IPS DF 4.7 (cell line): Measurements from ENCODE around the gene CCDC107.
"Not testable (repeated sequence)": the region's sequence is repeated elsewhere in the genome, so short reads cannot be mapped to it uniquely, and the experiment has no call there.

Source experiments
- DNase-seq: peaks from one replicate; pipeline ENCODE4 v3.0.0-alpha.2; 2013; ENCODE audit warnings: low spot score; ENCODE audit errors: extremely low read depth

CCDC107 gene, protein sequence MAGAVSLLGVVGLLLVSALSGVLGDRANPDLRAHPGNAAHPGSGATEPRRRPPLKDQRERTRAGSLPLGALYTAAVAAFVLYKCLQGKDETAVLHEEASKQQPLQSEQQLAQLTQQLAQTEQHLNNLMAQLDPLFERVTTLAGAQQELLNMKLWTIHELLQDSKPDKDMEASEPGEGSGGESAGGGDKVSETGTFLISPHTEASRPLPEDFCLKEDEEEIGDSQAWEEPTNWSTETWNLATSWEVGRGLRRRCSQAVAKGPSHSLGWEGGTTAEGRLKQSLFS

DNA sequence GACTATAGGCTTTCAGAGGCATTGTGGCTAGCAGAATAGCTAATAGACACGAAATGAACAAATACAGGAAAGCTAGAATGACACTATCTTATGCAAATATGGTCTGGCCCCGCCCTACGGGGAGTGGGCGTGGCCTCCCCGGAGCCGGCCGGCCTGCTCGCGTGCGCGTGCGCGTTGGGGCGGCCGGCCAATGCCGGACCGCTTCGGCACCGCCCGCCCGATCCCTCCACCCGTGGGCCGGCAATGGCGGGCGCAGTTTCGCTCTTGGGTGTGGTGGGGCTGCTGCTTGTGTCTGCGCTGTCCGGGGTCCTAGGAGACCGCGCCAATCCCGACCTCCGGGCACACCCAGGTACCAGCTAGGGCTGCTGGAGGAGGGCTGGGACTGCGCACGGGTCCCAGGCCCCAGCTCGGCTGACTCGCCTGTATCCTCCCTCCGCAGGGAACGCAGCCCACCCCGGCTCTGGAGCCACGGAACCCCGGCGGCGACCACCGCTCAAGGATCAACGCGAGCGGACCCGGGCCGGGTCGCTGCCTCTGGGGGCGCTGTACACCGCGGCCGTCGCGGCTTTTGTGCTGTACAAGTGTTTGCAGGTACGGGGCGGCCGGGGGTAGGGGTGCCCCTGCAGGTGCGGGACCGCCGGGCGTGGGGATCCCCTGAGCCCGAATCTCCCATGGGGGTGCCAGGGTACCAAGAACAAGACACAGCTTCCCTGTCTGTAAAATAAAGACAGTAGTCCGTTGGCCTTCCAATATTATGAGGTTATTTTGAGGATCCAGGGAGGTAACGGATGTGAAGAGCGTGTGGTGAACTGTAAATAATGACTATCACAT is at the start of gene CCDC107:
TSS of gene CCDC107 (plus strand) at position 156 of the 831 bp plus-strand sequence. CDS start at position 244, 88 bp downstream.
- DNase-seq, result no peak

DNA sequence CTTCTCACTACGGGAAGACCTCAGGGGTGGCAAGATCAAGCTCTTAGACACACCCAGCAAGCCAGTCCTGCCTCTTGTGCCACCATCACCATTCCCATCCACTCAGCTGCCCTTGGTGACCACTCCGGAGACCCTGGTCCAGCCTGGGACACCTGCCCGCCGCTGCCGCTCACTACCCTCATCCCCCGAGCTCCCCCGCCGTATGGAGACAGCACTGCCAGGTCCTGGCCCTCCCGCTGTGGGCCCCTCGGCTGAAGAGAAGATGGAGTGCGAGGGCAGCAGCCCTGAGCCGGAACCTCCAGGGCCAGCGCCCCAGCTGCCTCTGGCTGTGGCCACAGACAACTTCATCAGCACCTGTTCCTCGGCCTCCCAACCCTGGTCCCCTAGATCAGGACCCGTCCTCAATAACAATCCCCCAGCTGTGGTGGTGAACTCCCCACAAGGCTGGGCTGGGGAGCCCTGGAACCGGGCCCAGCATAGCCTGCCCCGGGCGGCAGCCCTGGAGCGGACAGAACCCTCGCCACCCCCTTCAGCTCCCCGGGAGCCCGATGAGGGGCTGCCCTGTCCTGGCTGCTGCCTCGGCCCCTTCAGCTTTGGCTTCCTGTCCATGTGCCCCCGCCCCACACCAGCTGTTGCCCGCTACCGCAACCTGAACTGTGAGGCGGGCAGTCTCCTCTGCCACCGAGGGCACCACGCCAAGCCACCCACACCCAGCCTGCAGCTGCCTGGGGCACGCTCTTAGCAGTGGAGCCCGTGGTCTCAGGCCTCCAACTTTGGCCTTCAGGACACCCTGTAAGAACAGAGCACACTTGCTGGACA is 48.9 kb upstream of the CCDC107 start:
- DNase-seq, result no peak

DNA sequence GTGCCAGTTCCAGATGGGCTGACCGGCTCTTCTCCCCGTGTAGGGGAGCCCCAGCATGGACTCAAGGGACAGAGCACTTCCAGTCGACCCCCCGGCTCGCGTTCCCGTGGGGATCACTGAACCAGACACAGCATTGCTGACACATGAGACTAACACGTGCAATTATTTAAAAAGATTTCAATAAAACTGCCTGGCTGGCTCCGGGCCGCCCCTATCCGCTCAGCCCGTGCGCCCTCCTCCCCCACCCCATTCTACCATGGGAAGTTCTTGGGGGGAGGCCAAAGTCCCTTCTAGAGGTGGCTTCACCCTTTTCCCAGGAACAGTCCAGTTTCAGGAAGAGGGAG is 48.3 kb upstream of the CCDC107 start:
- no peak for DNase-seq

DNA sequence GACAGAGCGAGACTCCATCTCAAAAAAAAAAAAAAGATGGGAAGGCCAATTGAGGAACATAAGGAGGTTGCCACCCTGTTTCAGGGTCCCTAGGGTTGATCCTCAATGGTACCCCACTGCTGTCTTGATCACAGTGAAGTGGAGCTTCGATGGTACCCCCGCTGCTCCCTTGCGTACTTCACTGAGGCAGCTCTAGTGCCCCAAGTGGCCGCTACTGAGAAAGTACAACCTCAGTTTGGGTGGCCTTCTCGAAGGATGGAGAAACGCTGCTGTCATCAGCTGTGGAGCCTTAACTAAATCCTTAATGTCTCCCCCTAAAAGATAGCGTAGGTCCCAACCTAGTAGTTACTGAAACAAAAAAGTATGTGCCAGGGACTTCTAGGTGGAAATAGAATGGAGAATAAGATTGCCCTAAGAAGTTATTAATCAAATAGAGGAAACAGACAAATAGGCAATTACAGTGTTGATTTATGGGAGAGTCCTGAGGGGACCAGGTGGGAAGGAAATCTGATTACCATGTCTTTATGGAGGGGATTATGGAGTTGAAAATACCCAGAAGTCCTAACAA is 46.8 kb upstream of the CCDC107 start:
- DNase-seq, result no peak

DNA sequence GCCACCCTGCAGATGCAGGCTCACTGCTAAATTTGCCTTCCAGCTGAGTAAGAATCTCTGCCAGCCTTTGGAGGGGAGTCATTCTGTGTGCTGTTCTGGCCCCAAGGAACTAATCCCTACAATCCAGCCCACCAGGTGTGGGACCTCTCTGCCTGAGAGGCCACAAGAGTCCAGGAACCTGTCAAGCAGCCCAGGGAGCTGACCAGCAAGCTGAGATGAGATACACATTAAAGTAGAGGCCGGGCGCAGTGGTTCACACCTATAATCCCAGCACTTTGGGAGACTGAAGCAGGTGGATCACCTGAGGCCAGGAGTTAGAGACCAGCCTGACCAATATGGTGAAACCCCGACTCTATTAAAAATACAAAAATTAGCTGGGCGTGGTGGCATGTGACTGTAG is 46.0 kb upstream of the CCDC107 start:
- DNase-seq, result not testable (repeated sequence)

DNA sequence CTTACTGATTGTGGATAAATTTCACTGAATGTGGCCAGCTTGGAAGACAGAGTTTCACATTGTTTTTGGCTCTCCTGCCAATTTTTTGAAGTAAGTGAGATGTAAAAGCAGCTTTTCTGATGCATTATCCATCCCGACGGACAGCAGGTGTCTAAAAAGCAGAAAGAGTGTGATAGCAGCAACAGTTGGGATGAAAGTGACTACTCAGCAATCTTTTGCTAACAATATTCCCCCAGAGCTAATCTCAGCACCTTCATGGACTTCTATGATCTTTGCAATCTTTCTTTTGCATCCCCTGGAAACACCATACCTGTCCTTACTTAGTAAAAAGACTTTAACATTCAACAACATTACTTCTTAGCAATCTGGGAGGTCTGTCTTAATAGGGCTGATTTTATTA is 45.2 kb upstream of the CCDC107 start:
- no peak for DNase-seq

DNA sequence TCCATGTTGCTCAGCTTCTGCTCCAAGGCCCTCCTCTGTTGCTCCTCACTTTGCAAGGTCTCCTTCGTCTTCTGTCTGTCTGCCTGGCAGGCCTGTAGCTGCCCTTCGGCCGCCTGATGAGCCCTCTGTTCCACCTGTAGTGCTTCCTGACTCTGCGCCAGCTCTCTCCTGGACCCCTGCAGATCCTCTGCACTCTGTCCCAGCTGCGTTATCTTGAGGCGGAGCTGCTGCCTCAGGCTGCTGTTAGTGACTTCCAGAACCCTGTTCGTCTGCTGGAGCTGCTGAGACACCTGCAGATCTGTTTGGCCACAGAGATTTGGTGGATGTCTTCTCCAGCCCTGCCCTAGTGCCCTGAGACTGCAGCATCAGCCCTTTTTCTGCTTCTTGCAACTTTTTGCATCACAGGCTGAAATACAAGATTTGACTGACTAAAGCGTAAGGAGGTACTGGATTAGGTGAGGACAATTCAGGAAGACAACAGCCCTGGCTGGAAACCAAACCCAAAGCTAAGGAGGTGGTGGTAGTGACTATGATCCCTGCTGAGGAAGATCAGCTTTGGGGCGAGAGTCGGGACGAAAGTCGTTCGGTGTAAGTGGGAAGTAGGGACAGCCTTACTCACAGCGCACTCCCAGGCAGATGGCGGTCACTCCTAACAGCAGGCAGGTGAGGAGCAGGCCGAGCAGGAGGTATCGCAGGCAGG is 42.0 kb upstream of the CCDC107 start:
- DNase-seq, result no peak

DNA sequence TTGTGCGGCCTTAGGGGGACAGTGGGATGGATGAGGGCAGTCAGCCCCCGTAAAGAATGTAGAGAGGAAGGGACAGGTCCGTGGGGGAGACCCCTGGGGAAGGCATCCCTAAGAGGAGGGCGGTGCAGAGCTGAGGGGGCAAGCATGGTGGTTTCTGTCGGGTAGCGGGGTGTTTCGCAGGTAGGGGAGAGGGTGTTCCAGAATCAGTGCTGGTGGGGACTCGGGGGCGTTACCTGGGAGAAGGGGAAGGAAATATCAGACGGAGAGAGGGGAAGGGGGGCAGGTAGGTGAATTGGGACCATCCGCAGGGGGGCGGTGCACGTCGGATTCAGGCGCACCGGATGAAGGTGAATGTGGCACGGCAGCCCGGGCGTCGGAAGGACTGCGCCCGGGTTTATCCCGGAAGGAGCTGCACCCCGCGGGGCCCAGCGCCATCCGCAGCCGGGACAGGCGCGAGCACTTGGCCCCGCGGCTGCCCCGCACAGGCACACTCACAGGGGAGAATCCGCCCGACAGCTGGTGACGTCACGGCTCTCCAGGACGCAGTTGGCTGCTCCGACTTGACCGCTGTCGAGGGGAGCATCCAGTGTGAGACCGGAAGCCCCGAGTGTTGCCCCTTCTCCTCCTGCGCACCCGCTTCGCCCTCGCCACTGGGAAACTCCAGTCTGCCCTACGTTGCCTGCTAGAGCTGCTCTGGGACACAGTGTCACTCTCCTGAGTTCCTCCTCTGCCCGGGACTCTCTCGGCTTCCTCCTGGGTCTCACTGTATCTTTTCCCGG is 41.2 kb upstream of the CCDC107 start:
- DNase-seq, result no peak

DNA sequence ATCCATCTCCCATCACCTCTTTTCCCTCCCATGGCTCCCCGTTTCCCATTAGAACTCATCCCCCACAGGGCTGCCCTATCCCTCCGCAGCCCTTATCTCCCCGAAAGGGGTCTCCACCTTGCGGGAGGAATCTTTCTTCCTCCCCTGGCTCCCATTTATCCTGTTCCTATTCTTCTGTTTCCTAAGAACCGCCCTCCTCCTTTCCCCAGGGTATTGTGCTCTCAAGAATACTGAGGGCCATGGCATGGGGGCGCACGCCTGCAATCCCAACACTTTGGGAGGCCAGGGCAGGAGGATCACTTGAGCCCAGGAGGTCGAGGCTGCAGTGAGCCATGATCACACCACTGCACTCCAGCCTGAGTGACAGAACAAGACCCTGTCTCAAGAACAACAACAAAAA is 40.5 kb upstream of the CCDC107 start:
- DNase-seq, result no peak

DNA sequence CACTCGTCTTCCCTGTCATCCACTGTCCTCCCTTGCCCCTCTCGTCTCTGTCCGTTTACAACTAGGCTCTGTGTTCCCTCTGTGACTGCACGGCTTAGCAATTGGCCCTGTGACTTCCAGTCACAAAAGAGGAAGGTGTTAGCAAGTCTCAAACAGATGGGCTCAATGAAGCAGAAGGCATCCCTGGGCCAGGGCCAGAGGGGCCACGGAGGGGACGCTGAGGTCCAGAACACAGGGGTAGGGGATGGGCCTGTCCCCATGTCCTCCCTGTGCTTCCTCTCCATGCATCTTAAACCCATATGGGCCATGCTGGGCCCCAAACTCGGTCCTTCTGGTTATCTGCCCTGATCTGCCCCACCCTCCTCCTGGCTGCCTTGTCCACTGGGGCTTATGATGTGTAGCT is 39.8 kb upstream of the CCDC107 start, which contains the start of gene CD72:
TSS of gene CD72 (minus strand) at position 89 of the 403 bp plus-strand sequence. CDS start 110 bp downstream, outside the sequence.
- no peak for DNase-seq

DNA sequence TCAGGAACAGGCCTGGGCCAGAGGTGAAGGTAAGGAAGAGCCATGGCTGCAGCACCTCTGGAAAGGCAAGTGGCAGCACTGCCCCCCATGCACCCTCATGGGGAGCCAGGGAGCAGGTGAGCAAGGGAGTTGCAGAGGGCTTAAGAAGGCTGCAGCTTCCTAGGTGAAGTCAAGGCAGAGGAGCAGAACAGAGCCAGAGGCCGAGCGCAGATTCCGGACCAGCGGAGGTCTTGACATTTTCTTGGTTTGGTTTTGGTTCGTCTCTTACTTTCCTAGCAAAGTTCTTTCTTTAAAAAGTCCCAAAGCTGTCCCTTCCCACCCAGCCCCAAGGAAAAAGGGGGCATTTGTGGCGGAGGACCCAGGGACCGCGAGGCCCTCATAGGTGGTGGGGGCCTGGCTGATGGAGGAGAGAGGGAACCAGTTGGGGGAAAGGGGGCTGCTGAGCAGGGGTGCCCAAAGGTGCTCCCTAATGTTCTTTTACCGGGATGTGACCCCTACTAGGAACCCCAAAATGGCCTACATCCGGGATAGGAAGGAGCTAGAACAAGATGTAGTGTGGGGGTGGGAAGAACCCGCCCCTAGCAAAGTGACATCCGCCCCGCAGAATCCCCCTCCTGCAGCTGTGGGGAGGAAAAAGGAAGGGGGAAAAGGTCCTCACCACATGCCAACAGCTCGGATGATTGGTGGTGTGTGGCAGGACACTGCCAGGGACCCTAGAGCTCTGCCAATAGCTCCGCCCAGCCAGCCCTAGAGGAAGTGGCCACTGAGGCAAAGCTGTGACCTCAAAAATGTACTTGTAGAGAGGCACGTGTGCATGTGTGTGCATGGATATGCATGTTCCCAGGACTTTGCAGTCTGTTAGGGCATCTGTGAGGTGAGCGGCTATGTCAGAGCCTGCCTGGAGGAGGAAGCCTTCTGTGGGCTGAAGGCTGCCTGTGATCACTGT is 39.0 kb upstream of the CCDC107 start:
- DNase-seq, result no peak

DNA sequence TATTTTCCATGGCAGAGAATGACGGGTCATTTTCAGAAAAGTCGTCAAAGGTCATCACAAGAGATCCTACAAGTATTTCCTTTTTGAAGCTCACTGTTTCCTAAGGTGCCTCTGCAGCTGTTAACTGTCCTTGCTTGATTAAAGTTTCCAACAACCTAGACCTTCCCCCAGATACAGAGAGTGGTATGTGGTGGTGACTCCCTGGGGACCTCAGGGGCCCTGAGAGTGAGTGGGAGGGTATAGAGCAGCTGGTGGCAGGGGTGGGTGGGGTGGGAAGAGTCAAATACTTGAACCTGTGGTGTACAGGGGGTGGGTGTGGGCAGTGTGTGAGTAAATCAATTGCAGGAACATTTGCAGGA is 38.3 kb upstream of the CCDC107 start:
- DNase-seq, result no peak

DNA sequence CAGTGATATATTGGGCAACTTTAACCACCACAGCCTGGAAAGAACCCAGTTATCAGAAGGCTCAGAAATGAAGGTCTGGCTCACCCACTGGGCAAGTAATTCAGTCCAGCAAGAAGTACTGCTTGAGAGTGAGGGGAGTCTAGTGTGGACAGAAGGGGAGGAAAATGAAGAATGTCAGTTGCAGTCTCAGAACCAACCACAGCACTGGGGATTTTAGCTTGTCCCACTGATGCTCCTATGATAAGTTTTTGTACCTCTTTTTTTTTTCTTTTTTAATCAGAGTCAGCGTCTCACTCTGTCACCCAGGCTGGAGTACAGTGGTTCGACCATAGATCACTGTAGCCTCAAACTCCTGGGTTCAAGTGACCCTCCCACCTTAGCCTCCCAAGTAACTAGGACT is 30.5 kb upstream of the CCDC107 start:
- no peak for DNase-seq

DNA sequence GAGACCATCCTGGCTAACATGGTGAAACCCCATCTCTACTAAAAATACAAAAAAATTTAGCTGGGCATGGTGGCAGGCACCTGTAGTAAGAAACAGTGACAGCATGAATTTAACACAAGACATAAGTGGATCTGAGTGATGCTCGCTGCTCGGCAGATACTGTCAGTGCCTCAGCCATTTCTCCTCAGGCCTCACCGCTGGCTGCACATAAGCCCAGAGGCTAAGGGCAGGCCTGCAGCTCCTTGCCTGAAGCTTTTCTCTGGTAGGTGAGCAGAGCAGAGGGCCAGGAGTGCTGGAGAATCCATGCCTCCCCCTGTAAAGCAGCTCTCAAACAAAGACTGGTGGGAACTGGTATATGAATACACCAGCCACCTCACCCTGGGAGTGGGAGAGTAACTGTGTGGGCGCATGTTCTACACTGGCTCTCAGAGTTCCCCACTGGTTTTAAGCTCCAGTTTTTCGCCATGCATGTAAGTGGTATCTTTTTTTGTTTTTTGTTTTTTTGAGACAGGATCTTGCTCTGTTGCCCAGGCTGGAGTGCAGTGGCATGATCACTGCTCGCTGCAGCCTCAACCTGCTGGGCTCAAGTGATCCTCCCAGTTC is 29.6 kb upstream of the CCDC107 start:
- no peak for DNase-seq

DNA sequence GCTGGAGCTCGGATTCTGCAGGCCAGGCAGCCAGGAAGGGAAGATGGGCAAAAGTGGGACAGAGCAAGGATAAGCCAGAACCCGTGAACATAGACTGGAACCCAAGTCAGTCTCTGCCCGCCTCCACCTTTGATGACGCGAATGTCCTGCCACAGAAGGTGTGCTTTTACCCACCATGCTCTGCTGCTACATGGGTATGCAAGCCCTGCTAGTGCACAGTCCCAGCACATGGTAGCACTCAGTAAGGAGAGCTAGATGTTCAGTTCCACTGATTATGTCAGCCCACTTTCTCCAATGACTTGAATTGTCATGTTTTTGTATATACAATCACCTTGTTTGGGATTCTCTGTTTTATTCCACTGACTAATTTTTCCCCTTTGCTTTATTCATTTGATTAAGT is 28.5 kb upstream of the CCDC107 start:
- DNase-seq, result no peak

DNA sequence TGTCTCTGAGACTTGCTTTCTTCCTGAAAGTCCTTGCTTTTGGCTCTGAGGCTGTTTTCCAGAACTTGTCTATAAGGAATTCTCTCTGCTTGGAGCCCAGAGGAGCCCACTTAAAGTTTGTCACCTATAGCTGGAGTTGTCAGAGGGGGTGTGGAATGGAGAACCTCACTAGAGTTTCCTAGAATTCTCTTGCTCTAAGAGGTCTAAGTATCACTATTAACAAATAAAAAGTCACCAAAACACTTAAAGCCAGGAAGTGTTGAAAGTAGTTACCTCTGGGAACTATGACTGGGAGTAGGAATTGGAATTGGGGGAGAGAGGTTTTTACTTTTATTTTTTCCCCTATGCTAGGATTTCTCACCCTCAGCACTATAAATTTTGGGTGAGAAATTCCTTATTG is 22.4 kb upstream of the CCDC107 start:
- DNase-seq, result no peak

DNA sequence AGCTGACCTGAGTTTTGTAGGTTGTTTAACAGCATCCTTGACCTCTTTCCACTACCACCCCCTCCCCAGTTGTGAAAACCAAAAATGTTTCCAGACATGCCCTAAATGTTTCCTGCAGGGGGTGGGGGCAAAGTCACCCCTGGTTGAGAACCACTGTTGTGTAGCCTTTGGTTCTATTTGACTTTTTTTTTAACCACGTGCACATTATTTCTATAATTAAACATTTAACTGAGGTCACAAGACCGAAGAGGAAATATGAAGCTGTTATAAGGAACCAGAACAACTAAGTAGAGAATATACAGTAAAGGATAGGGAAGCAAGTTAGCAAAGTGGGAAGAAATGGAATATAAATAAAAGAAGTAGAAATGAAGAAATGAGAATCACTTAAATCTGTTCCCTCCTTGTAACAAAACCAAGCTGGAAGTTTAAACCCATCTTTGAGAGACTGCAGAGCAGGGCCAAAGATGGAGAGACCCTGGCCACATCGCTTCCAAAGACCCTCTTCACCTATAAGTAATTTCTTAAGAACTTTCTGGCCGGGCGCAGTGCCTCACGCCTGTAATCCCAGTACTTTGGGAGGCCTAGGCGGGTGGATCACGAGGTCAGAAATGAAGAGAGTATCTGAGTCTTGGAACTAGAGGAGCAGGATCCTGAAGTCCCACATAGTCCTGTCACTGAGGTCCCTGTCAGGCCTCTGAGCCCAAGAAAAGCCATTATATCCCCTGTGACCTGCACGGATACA is 21.8 kb upstream of the CCDC107 start:
- DNase-seq, result no peak

DNA sequence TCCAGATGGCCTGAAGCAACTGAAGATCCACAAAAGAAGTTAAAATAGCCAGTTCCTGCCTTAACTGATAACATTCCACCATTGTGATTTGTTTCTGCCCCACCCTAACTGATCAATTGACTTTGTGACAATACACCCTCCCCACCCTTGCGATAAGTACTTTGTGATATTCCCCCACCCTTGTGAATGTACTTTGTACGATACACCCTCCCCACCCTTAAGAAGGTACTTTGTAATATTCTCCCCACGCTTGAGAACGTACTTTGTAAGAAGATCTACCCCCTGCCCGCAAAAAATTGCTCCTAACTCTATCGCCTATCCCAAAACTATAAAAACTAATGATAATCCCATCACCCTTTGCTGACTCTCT is 21.2 kb upstream of the CCDC107 start:
- not testable (repeated sequence) for DNase-seq
